ENCODE measurements around the gene FMNL2.
A peak's percentile ranks its signal among the peaks of the same experiment; 100 is the strongest.
"Not testable (repeated sequence)": the region's sequence is repeated elsewhere in the genome, so short reads cannot be mapped to it uniquely, and the experiment has no call there.

The FMNL2 gene

DNA sequence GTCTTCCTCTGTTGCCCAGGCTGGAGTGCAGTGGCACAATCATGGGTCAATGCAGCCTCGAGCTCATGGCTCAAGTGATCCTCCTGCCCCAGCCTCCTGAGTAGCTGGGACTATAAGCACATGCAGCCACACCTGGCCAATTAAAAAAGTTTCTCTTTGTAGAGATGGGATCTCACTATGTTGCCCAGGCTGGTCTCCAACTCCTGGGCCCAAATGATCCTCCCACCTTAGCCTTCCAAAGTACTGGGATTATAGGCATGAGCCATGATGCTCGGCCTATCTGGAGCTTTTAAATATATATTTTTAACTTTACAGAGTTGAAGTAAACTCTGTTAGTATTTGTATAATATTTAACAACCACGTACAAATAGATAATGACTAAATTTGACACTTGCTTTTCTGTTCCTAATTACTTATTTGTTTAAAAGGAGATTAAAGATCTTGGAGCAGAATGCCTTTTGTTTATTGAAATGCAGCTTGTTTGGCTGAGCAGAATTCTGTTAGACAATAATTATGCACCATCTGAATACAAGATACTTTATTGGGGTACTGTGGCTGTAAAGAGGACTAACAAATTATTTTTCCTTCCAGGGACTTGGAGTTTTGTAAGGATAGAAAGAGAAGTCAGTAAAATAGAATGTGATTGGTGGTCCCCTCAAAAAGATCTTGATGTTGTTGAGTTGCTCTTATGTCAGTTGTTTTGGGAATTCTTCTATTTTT lies 175.0 kb downstream of the FMNL2 start:
- FAIRE-seq (no peak), DNase-seq (ENCODE audit: insufficient read length) (no peak)
- TF ChIP-seq TAF1 (IDR thresholded peaks at IDR 0.05; ENCODE audit: borderline replicate concordance, low read depth, low read length) (no peak), POLR2AphosphoS5 (IDR thresholded peaks at IDR 0.05; ENCODE audit: low read depth, low read length) (no peak), POLR2A (IDR thresholded peaks at IDR 0.05; ENCODE audit: low read depth, low read length) (no peak)

DNA sequence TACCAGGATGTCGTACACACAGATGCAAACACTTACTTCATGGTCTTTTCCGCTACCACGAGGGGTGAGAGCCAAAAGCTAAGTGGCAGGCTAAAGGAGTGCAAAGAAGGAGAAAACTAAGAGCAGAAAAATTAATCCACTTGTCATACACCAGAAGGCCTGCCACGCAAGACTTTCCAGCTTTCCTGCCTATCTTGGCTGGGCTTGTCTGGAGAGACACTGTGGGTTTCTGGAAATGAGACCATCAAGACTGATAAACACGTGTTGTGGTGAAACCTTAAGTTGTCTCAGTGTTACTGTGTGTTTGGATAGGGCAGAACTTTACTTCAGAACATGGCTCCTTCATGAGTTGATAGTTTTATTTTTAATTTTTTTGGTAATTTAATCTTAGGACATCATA lies 175.6 kb downstream of the FMNL2 start:
- no peak for FAIRE-seq
- no peak for DNase-seq (ENCODE audit: insufficient read length)
- no peak for TF ChIP-seq POLR2AphosphoS5 (IDR thresholded peaks at IDR 0.05; ENCODE audit: low read depth, low read length)
- no peak for TF ChIP-seq POLR2A (IDR thresholded peaks at IDR 0.05; ENCODE audit: low read depth, low read length)
- no peak for TF ChIP-seq TAF1 (IDR thresholded peaks at IDR 0.05; ENCODE audit: borderline replicate concordance, low read depth, low read length)

DNA sequence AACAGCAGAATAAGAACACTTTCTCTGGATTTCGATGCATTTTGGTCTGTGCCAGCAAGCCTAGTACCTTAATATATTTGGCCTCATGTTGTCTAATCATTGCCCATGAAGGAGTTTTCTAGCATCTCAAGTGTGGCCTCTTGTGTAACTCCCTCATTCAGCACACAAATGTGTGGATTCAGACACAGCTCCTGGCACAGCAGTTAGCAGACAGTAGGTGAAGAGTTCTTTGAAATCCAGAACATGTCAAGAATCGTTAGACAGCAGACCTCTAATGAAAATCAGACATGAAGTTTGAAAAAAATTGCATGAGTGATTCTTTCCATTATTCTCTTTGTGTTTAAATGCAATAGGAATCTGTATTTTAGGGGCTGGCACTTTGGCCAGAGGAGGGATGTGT lies 177.0 kb downstream of the FMNL2 start:
- FAIRE-seq: no peak
- TF ChIP-seq POLR2A (IDR thresholded peaks at IDR 0.05; ENCODE audit: low read depth, low read length): no peak
- TF ChIP-seq POLR2AphosphoS5 (IDR thresholded peaks at IDR 0.05; ENCODE audit: low read depth, low read length): no peak
- TF ChIP-seq TAF1 (IDR thresholded peaks at IDR 0.05; ENCODE audit: borderline replicate concordance, low read depth, low read length): no peak
- no peak for DNase-seq (ENCODE audit: insufficient read length)

DNA sequence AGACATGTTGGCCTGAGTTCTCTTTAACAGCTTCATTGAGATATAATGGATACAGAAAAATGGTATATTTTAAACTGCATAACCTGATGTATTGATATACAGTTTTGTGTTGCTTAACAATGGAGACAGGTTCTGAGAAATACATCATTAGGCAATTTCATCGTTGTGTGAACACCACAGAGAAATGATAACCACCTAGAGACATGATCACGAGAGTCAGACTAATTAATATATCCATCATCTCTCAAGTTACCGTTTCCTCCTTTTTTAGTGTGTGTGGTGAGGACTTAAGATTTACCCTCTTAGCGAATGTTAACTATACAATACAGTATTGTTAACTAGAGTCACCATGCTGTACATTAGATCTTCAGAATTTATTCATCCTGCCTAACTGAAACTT lies 178.1 kb downstream of the FMNL2 start:
- no peak for TF ChIP-seq POLR2AphosphoS5 (IDR thresholded peaks at IDR 0.05; ENCODE audit: low read depth, low read length)
- no peak for TF ChIP-seq TAF1 (IDR thresholded peaks at IDR 0.05; ENCODE audit: borderline replicate concordance, low read depth, low read length)
- TF ChIP-seq POLR2A (IDR thresholded peaks at IDR 0.05; ENCODE audit: low read depth, low read length): no peak
- no peak for DNase-seq (ENCODE audit: insufficient read length)
- peak; percentile 36 for FAIRE-seq

DNA sequence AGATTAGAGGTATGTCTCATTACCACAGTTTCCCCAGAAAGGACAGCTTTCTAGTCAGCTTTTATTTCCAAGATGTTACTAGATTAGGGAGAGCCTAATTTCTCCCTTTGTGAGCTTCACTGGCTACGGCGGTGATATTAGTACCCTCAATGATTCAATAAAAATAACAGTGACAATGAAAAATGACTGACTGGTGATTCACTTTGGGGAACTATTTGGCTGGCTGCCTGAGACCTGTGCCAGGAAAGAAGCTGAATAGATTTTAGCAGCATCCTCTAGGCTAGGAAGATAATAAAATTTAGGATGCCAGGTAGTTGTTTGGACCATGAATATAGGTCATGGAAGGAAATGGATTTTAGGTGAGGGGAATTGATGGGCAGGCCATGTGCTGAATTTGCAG lies 178.7 kb downstream of the FMNL2 start:
- DNase-seq (ENCODE audit: insufficient read length): no peak
- TF ChIP-seq TAF1 (IDR thresholded peaks at IDR 0.05; ENCODE audit: borderline replicate concordance, low read depth, low read length): no peak
- TF ChIP-seq POLR2AphosphoS5 (IDR thresholded peaks at IDR 0.05; ENCODE audit: low read depth, low read length): no peak
- TF ChIP-seq POLR2A (IDR thresholded peaks at IDR 0.05; ENCODE audit: low read depth, low read length): no peak
- no peak for FAIRE-seq

DNA sequence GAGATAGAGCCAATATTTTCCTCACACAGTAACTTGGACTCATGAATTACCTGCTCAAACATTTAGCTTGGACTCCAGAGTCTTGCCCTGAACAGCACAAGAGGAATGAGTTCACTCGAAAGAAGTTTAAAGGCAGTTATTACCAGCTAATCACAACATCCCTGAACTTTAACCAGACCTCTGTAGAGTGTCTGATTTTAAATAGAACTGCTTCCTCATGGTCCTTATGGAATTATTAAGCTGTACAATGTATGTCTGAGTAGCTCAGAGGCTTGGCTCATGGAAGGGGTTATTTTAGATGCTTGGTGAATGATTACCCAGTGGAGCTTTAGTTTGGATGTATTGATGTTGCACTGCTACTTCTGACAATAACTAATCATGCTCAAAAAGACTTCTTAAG lies 183.1 kb downstream of the FMNL2 start:
- TF ChIP-seq POLR2AphosphoS5 (IDR thresholded peaks at IDR 0.05; ENCODE audit: low read depth, low read length) (no peak), TAF1 (IDR thresholded peaks at IDR 0.05; ENCODE audit: borderline replicate concordance, low read depth, low read length) (no peak), POLR2A (IDR thresholded peaks at IDR 0.05; ENCODE audit: low read depth, low read length) (no peak)

DNA sequence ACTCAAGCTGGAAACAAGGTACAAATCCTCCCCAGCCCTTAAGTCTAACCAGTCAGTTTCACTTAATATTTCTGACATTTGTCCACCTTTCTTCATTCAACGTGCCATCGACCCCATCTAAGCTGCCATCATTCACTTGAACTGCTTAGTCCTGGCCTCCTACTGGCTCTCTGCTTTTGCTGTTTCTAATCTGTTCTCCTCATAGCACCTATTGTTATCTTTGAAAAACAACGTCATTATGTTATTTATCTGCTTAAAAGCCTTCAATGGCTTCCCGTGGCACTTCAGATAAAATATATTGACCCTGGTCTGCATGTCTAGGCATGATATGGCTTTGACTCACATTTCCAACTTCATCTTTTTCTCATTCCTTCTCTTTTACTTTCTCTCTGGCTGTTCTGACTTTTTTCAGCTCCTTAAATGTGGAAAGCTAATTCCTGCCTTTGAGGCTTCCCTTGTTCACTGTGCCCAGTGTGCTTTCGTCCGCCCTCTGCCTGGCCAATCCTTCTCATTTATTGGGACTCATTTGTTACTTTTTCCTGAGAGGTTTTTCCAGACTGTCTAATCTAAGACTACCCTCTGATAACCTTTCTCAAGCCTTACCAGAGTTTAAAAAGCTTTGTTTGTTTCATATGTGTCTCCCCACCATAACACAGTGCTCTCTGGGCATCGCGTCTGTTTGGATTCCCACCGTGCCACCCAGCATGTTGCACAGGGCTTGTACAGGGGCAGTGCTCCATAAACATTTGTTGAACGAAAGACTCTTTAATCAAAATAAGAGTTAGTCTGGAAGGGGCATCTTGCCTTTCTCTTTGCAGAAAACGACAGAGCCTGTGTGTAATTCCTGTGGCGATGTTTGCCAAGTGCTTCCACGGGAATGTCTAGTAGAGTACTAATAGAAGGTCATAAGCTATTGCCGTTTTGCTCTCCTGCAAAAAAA lies 183.9 kb downstream of the FMNL2 start:
- FAIRE-seq: no peak
- DNase-seq (ENCODE audit: insufficient read length): no peak
- TF ChIP-seq POLR2AphosphoS5 (IDR thresholded peaks at IDR 0.05; ENCODE audit: low read depth, low read length): no peak
- no peak for TF ChIP-seq TAF1 (IDR thresholded peaks at IDR 0.05; ENCODE audit: borderline replicate concordance, low read depth, low read length)
- TF ChIP-seq POLR2A (IDR thresholded peaks at IDR 0.05; ENCODE audit: low read depth, low read length): no peak

More for the DNA sequence above, 183.1 kb downstream of the FMNL2 start:
- DNase-seq (ENCODE audit: insufficient read length) (no peak), FAIRE-seq (no peak)

DNA sequence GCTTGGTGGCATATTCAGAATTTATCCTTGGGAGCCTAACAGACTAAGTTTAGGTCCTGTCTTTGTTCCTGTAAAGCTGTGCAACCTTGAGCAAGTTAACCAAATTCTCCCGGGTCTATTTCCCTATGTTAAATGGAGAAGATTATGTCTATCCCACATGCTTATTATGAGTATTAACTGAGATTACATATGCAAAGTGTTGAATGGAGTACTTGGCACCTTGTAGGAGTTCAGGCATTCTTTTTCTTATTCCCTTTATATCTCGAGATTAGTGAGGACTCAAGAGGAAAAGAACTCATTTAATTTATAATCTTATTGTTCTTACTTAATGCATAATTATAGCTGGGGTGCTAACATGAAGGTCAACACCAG lies 184.6 kb downstream of the FMNL2 start:
- no peak for FAIRE-seq
- DNase-seq (ENCODE audit: insufficient read length): no peak
- TF ChIP-seq TAF1 (IDR thresholded peaks at IDR 0.05; ENCODE audit: borderline replicate concordance, low read depth, low read length) (no peak), POLR2AphosphoS5 (IDR thresholded peaks at IDR 0.05; ENCODE audit: low read depth, low read length) (no peak), POLR2A (IDR thresholded peaks at IDR 0.05; ENCODE audit: low read depth, low read length) (no peak)

DNA sequence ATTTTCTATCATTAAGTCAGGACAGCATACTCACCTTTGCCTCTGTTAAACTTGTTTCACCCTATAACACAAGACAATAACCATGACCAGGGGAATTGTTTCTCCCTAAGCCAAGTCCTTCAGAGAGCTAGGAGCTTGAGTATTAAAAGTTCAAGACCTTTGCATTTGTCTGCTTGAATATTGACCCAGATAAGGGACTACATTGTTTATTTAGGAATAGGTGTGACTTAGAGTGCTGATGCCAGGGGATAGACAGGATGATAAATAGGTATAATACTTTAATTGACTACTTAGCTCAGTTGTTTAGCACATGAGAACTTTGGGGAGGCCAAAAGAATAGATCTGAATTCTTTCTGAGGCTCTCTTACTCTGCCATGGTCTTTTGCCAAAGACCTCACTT lies 185.8 kb downstream of the FMNL2 start:
- no peak for DNase-seq (ENCODE audit: insufficient read length)
- TF ChIP-seq TAF1 (IDR thresholded peaks at IDR 0.05; ENCODE audit: borderline replicate concordance, low read depth, low read length): no peak
- no peak for TF ChIP-seq POLR2AphosphoS5 (IDR thresholded peaks at IDR 0.05; ENCODE audit: low read depth, low read length)
- no peak for TF ChIP-seq POLR2A (IDR thresholded peaks at IDR 0.05; ENCODE audit: low read depth, low read length)
- no peak for FAIRE-seq

DNA sequence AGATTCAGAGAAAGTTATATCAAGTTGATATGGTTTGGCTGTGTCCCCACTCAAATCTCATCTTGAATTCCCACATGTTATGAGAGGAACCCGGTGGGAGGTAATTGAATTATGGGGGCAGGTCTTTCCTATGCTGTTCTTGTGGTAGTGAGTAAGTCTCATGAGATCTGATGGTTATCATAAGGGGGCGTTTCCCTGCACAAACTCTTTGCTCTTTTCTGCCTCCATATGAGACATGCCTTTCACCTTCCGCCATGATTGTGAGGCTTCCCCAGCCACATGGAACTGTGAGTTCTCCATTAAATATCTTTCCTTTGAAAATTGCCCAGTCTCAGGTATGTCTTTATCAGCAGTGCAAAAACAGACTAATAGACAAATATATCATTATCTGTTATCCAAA lies 187.5 kb downstream of the FMNL2 start:
- not testable (repeated sequence) for DNase-seq (ENCODE audit: insufficient read length); FAIRE-seq

DNA sequence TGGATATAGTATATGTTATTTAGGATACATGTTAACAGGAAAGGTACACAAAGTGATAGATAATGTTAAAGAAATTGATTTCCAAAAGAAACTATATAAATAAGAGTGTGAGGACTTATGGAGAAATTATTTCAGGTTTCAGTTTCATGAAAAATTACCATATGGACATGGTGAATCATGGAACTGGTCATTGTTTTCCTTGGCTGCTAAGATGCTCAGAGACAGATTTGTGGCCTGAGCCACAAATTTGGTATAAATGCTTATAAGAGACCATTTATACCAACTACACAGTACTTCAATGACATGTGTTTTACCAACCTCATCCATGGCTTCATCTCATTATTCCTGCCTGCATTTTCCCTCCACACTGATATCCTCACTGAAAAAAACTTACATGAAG lies 188.1 kb downstream of the FMNL2 start:
- DNase-seq (ENCODE audit: insufficient read length): no peak
- TF ChIP-seq POLR2AphosphoS5 (IDR thresholded peaks at IDR 0.05; ENCODE audit: low read depth, low read length) (no peak), POLR2A (IDR thresholded peaks at IDR 0.05; ENCODE audit: low read depth, low read length) (no peak), TAF1 (IDR thresholded peaks at IDR 0.05; ENCODE audit: borderline replicate concordance, low read depth, low read length) (no peak)
- no peak for FAIRE-seq
